GM23338 (cell line): ENCODE data around the gene MYO1A.

Source experiments
- CREB1 ChIP-seq: fragments of 250-450 bp; sonication (Bioruptor Pico); IDR thresholded peaks from 2 replicates; pipeline ENCODE4 v1.5.0; 2020; ENCODE audit warnings: low read depth, mild to moderate bottlenecking, moderate library complexity
- CTCF ChIP-seq, 2 experiments: fragments of 200-600 bp in 1 of 2; sonication (generic) in 1 of 2; conservative IDR thresholded peaks; 2 replicates each; pipeline versions ENCODE4 v1.5.1 to v1.6.1; 2016 to 2017; ENCODE audit warnings: antibody characterized with exemption in 2 of 2, low read depth in 2 of 2, mild to moderate bottlenecking in 2 of 2, moderate library complexity in 1 of 2
- ETS1 ChIP-seq: IDR thresholded peaks from 2 replicates; pipeline ENCODE4 v1.6.1; 2016; ENCODE audit warnings: antibody characterized with exemption
- EZH2 ChIP-seq: fragments of 200-600 bp; sonication (generic); IDR thresholded peaks from one replicate; pipeline ENCODE4 v1.8.0; 2017; ENCODE audit warnings: antibody characterized with exemption, mild to moderate bottlenecking, low read depth; ENCODE audit not compliant: unreplicated experiment
- EZH2phosphoT487 ChIP-seq: fragments of 200-600 bp; sonication (generic); IDR thresholded peaks from one replicate; pipeline ENCODE4 v1.8.1; 2018; ENCODE audit warnings: antibody characterized with exemption; ENCODE audit not compliant: unreplicated experiment
- POLR2AphosphoS5 ChIP-seq: IDR thresholded peaks from 2 replicates; pipeline ENCODE4 v1.6.1; 2016; ENCODE audit warnings: antibody characterized with exemption, low read depth
- REST ChIP-seq: IDR thresholded peaks from one replicate; pipeline ENCODE4 v1.6.1; 2018; ENCODE audit warnings: antibody characterized with exemption; ENCODE audit not compliant: unreplicated experiment
- ZNF331 ChIP-seq: fragments of 250-450 bp; sonication (Bioruptor Pico); IDR thresholded peaks from 2 replicates; pipeline ENCODE4 v1.5.0; 2020; ENCODE audit warnings: low read depth, mild to moderate bottlenecking, moderate library complexity
- ZNF462 ChIP-seq: fragments of 250-450 bp; sonication (Bioruptor Pico); IDR thresholded peaks from 2 replicates; pipeline ENCODE4 v1.5.0; 2020; ENCODE audit warnings: mild to moderate bottlenecking, moderate library complexity

GRCh38 chr12:56987011-56987410 is 62.9 kb downstream of the MYO1A start:
- TF ChIP-seq CREB1 (CRISPR knock-in tag) (no peak), CTCF (conservative IDR thresholded peaks at IDR 0.05; ENCODE audit: low read depth in 2 of 2) (no peak), EZH2 (no peak), REST (no peak), POLR2AphosphoS5 (no peak), ZNF462 (CRISPR knock-in tag) (no peak), ZNF331 (no peak), ETS1 (no peak), EZH2phosphoT487 (no peak)
